Hindlimb muscle (tissue), 1 donor: Measurements from ENCODE around the gene FGL2. TPM values are rescaled to one million over a fixed set of nuclear protein-coding genes. Genes with fewer than 3 reads are reported as not detected.
A peak's percentile ranks its signal among the peaks of the same experiment; 100 is the strongest.
"Not testable (repeated sequence)": the region's sequence is repeated elsewhere in the genome, so short reads cannot be mapped to it uniquely, and the experiment has no call there.

Experiments
- DNase-seq: peaks from one replicate; pipeline ENCODE4 v3.0.0-alpha.2; 2013
- polyA plus RNA-seq: library from polyadenylated mRNA; unstranded; fragments of 120-200 nt; gene quantifications from one replicate; pipeline ENCODE4 v1.2.1, GENCODE V29; 2013; ENCODE audit not compliant: insufficient read length

Gene FGL2
- polyA plus RNA-seq, 1 donor = 22.2 TPM

- no peak for DNase-seq
Measured at GRCh38 chr7:77216181-77216845, 16.7 kb upstream of the FGL2 start.

- DNase-seq = no peak
Measured at GRCh38 chr7:77209479-77210139, 10.0 kb upstream of the FGL2 start.

GRCh38 chr7:77208416-77208815, 8.8 kb upstream of the FGL2 start:
- no peak for DNase-seq

- no peak for DNase-seq
Measured at GRCh38 chr7:77205706-77206105, 6.1 kb upstream of the FGL2 start.

GRCh38 chr7:77202481-77202976, 2.9 kb upstream of the FGL2 start:
- DNase-seq = peak; percentile 23

GRCh38 chr7:77200542-77200941, 923 bp upstream of the FGL2 start:
- no peak for DNase-seq

GRCh38 chr7:77197141-77197540, 2.5 kb downstream of the FGL2 start:
- DNase-seq = no peak

GRCh38 chr7:77188731-77189437, 10.7 kb downstream of the FGL2 start:
- no peak for DNase-seq

GRCh38 chr7:77185866-77186265, 13.8 kb downstream of the FGL2 start:
- DNase-seq = no peak

- no peak for DNase-seq
Measured at GRCh38 chr7:77184990-77185389, 14.6 kb downstream of the FGL2 start.

GRCh38 chr7:77184463-77184862, 15.2 kb downstream of the FGL2 start:
- DNase-seq = no peak

GRCh38 chr7:77182261-77182660, 17.4 kb downstream of the FGL2 start:
- DNase-seq = no peak

- DNase-seq = no peak
Measured at GRCh38 chr7:77181734-77182133, 17.9 kb downstream of the FGL2 start.

GRCh38 chr7:77181015-77181595, 18.5 kb downstream of the FGL2 start:
- DNase-seq = no peak

- not testable (repeated sequence) for DNase-seq
Measured at GRCh38 chr7:77178024-77178423, 21.6 kb downstream of the FGL2 start.

- not testable (repeated sequence) for DNase-seq
Measured at GRCh38 chr7:77177321-77177904, 22.2 kb downstream of the FGL2 start.

- DNase-seq = not testable (repeated sequence)
Measured at GRCh38 chr7:77175274-77175800, 24.3 kb downstream of the FGL2 start.

GRCh38 chr7:77174418-77174817, 25.2 kb downstream of the FGL2 start:
- not testable (repeated sequence) for DNase-seq

- not testable (repeated sequence) for DNase-seq
Measured at GRCh38 chr7:77172437-77173172, 27.0 kb downstream of the FGL2 start.

- DNase-seq = not testable (repeated sequence)
Measured at GRCh38 chr7:77171073-77171472, 28.5 kb downstream of the FGL2 start.

- DNase-seq = no peak
Measured at GRCh38 chr7:77157446-77157845, 42.2 kb downstream of the FGL2 start.

- DNase-seq = not testable (repeated sequence)
Measured at GRCh38 chr7:77157034-77157433, 42.6 kb downstream of the FGL2 start.
